Endothelial cell of umbilical vein (primary cell): ENCODE results near the gene ALDH5A1. TPM values are rescaled to one million over a fixed set of nuclear protein-coding genes. Genes with fewer than 3 reads are reported as not detected.

Experiments
- BruUV-seq: library from RNA; stranded (reverse); fragments of 400-500 nt; replicated peaks from 2 replicates; lab custom pipeline; 2021; lab: Mats Ljungman, UMichigan
- CTCF ChIA-PET: fragments of 300-600, 350-600 bp; sonication (Branson Sonifier 250); formaldehyde crosslinking; loops from one replicate; lab custom pipeline; 2021; ENCODE audit warnings: antibody characterized with exemption, inconsistent platforms; lab: Charles Lee
- POLR2A ChIA-PET: fragments of 300-600, 350-600 bp; sonication (Branson Sonifier 250); formaldehyde crosslinking; loops from one replicate; lab custom pipeline; 2021; ENCODE audit warnings: antibody characterized with exemption, inconsistent platforms; lab: Charles Lee
- DNase-seq: peaks from one replicate; pipeline ENCODE4 v3.0.0-alpha.2; 2011; ENCODE audit warnings: low read depth, low spot score
- FAIRE-seq: peaks from 2 replicates; lab custom pipeline; 2011; peaks lifted over from hg19 to GRCh38; lab: Jason Lieb, UNC
- H2AFZ ChIP-seq: 2 replicates; pipeline ENCODE4 v1.6.0; 2012; ENCODE audit warnings: low read depth, low read length, control low read depth, inconsistent platforms
- H3K27ac ChIP-seq: 2 replicates; pipeline ENCODE4 v1.5.1; 2011; ENCODE audit warnings: low read depth, mild to moderate bottlenecking, control low read depth, low read length, moderate library complexity; ENCODE audit not compliant: insufficient read depth
- H3K27me3 ChIP-seq, 2 experiments: 2 replicates each; pipeline versions ENCODE4 v1.6.0 to v1.6.1; 2011; ENCODE audit warnings: low read length in 2 of 2, mixed read lengths in 1 of 2; ENCODE audit not compliant: control insufficient read depth in 2 of 2, insufficient read depth in 2 of 2
- H3K36me3 ChIP-seq, 2 experiments: 2 replicates in 1 of 2; 3 replicates in 1 of 2; pipeline ENCODE4 v1.5.1; 2011; ENCODE audit warnings: low read length in 2 of 2, mild to moderate bottlenecking in 1 of 2, moderate library complexity in 1 of 2; ENCODE audit not compliant: control insufficient read depth in 2 of 2, insufficient read depth in 2 of 2; ENCODE audit errors: extremely low read depth in 1 of 2
- H3K4me1 ChIP-seq: 3 replicates; pipeline ENCODE4 v1.5.1; 2011; ENCODE audit warnings: mild to moderate bottlenecking, low read length; ENCODE audit not compliant: control insufficient read depth, insufficient read depth; ENCODE audit errors: extremely low read depth
- H3K4me2 ChIP-seq: 2 replicates; pipeline ENCODE4 v1.6.1; 2011; ENCODE audit warnings: low read length, control low read depth, mixed read lengths; ENCODE audit not compliant: insufficient read depth
- H3K4me3 ChIP-seq, 3 experiments: fragments of 200-600 bp in 1 of 3; sonication (generic), shearing (Covaris generic) in 1 of 3; replicated peaks in 1 of 3; 2 replicates each; pipeline ENCODE4 v1.5.1; 2011 to 2016; ENCODE audit warnings: control low read depth in 3 of 3, low read length in 3 of 3, mild to moderate bottlenecking in 2 of 3, inconsistent platforms in 1 of 3, low read depth in 1 of 3, moderate library complexity in 1 of 3; ENCODE audit not compliant: insufficient read depth in 1 of 3
- H3K79me2 ChIP-seq: 2 replicates; pipeline ENCODE4 v1.6.0; 2012; ENCODE audit warnings: low read length, inconsistent platforms; ENCODE audit not compliant: control insufficient read depth, insufficient read depth
- H3K9ac ChIP-seq: replicated peaks from 2 replicates; pipeline ENCODE3; 2011; ENCODE audit warnings: low read length, control low read depth; ENCODE audit not compliant: insufficient read depth; ENCODE audit errors: extremely low read depth
- H3K9me1 ChIP-seq: replicated peaks from 3 replicates; pipeline ENCODE4 v1.6.0; 2011; ENCODE audit warnings: mild to moderate bottlenecking, low read length; ENCODE audit not compliant: control insufficient read depth, insufficient read depth; ENCODE audit errors: extremely low read depth
- H3K9me3 ChIP-seq: replicated peaks from 2 replicates; pipeline ENCODE4 v1.5.1; 2012; ENCODE audit warnings: low read length, inconsistent platforms; ENCODE audit not compliant: control insufficient read depth, insufficient read depth
- H4K20me1 ChIP-seq: replicated peaks from 2 replicates; pipeline ENCODE3; 2011; ENCODE audit warnings: mild to moderate bottlenecking, low read length; ENCODE audit not compliant: control insufficient read depth, insufficient read depth; ENCODE audit errors: extremely low read depth
- CTCF ChIP-seq, 2 donors: IDR thresholded peaks; 1 replicate in 1 of 2; 2 replicates in 1 of 2; pipeline ENCODE4 v1.5.1; 2011; ENCODE audit warnings: low read length in 2 of 2, mild to moderate bottlenecking in 2 of 2, moderate library complexity in 2 of 2, control low read depth in 1 of 2, inconsistent platforms in 1 of 2, low read depth in 1 of 2; ENCODE audit not compliant: insufficient read depth in 1 of 2; ENCODE audit errors: extremely low read depth in 1 of 2
- EZH2 ChIP-seq: IDR thresholded peaks from 2 replicates; pipeline ENCODE4 v1.6.1; 2012; ENCODE audit warnings: borderline replicate concordance, low read depth, mild to moderate bottlenecking, moderate library complexity, low read length, inconsistent platforms; ENCODE audit not compliant: severe bottlenecking
- FOS ChIP-seq: IDR thresholded peaks from 2 replicates; pipeline ENCODE4 v1.6.1; 2011; ENCODE audit warnings: mild to moderate bottlenecking, low read length, moderate library complexity, borderline replicate concordance; ENCODE audit not compliant: insufficient read depth
- GATA2 ChIP-seq: IDR thresholded peaks from 2 replicates; pipeline ENCODE4 v1.7.0; 2011; ENCODE audit warnings: low read depth, mild to moderate bottlenecking, moderate library complexity, mixed read lengths, low read length; ENCODE audit not compliant: insufficient read length, insufficient read depth
- JUN ChIP-seq: IDR thresholded peaks from 2 replicates; pipeline ENCODE4 v1.6.1; 2011; ENCODE audit warnings: borderline replicate concordance, low read depth; ENCODE audit not compliant: insufficient read length, insufficient read depth
- MAX ChIP-seq: IDR thresholded peaks from 2 replicates; pipeline ENCODE4 v1.6.1; 2011; ENCODE audit not compliant: insufficient read depth, insufficient read length
- MYC ChIP-seq: IDR thresholded peaks from one replicate; pipeline ENCODE4 v1.6.1; 2011; ENCODE audit warnings: mild to moderate bottlenecking, low read depth, low read length
- POLR2A ChIP-seq: IDR thresholded peaks from 2 replicates; pipeline ENCODE4 v1.6.1; 2012; ENCODE audit warnings: low read depth, mild to moderate bottlenecking, control low read depth, low read length
- POLR2AphosphoS5 ChIP-seq: IDR thresholded peaks from 2 replicates; pipeline ENCODE4 v1.6.1; 2012; ENCODE audit warnings: low read depth, mild to moderate bottlenecking, control low read depth, low read length, moderate library complexity; ENCODE audit not compliant: insufficient read depth
- dilution Hi-C: fragments of 300-500 bp; cut with MboI; formaldehyde crosslinking; loops from one replicate; pipeline ENCODE4 v1.15.0; 2019; ENCODE audit warnings: low sequenced_read_pairs; ENCODE audit not compliant: extremely low pct_ligation_motif_present
- intact Hi-C: fragments of 100-400 bp; cut with micrococcal nuclease; formaldehyde crosslinking; loops from one replicate; pipeline ENCODE4 v1.10.0; 2022
- polyA plus RNA-seq, 4 experiments: library from polyadenylated mRNA; depleted of rRNA in 3 of 4; stranded (reverse) in 3 of 4; unstranded in 1 of 4; fragments of >200 nt; gene quantifications; 2 replicates each; pipeline versions ENCODE4 v1.2.1 to v1.2.3, GENCODE V29; 2011 to 2012; ENCODE audit warnings: missing spikeins in 1 of 4
- total RNA-seq: library from RNA; stranded (reverse); gene quantifications from 2 replicates; pipeline ENCODE4 v1.2.3, GENCODE V29; 2021

Gene ALDH5A1
- total and polyA plus RNA-seq, 2 donors (not counting 3 experiments of a cell fraction or from before 2014, with no cell fraction given) = 0.51 to 1.1 TPM

- no peak overlapping the region for H3K4me2 ChIP-seq
- H3K9ac ChIP-seq = no peak overlapping the region
- H3K79me2 ChIP-seq = no peaks in the 10 kb centered on the region
- intact Hi-C loops (no loop called here), dilution Hi-C loops (no loop called here)
- no peak overlapping the region for H3K27ac ChIP-seq
- no TSS peak for BruUV-seq
- TF ChIP-seq FOS (no peak), MAX (no peak), POLR2AphosphoS5 (no peak), EZH2 (no peak), POLR2A (no peak), JUN (no peak), MYC (no peak), CTCF (IDR thresholded peaks at IDR 0.05; ENCODE audit: extremely low read depth in 1 of 2, insufficient read depth in 1 of 2, low read depth in 1 of 2, low read length in 2 of 2) (no peak), GATA2 (no peak)
- FAIRE-seq (no peak), DNase-seq (no peak)
- no peak overlapping the region for H2AFZ ChIP-seq
- H3K27me3 ChIP-seq = no peaks in the 10 kb centered on the region
- H3K9me1 ChIP-seq = no peaks in the 10 kb centered on the region
- H4K20me1 ChIP-seq = no peaks in the 10 kb centered on the region
- no peaks in the 10 kb centered on the region for H3K4me1 ChIP-seq
- H3K4me3 ChIP-seq = no peak overlapping the region
- CTCF ChIA-PET = interaction anchor here (0.6 kb wide), 1 partner anchor 153 kb away, joined by 3 read pairs; no protein-coding TSS in a partner anchor
- H3K36me3 ChIP-seq = no peaks in the 10 kb centered on the region
- no peaks in the 10 kb centered on the region for H3K9me3 ChIP-seq
- POLR2A ChIA-PET = no interaction called here
These were observed 17.7 kb upstream of the ALDH5A1 start for GRCh38 chr6:24477070-24477469.
